ENCODE measurements around the gene ACOT7.
"Not testable (repeated sequence)": the region's sequence is repeated elsewhere in the genome, so short reads cannot be mapped to it uniquely, and the experiment has no call there.

ACOT7 gene
- total RNA-seq, result 7.4 to 8.1 (median 7.8) reads per million in 3 donors

DNA sequence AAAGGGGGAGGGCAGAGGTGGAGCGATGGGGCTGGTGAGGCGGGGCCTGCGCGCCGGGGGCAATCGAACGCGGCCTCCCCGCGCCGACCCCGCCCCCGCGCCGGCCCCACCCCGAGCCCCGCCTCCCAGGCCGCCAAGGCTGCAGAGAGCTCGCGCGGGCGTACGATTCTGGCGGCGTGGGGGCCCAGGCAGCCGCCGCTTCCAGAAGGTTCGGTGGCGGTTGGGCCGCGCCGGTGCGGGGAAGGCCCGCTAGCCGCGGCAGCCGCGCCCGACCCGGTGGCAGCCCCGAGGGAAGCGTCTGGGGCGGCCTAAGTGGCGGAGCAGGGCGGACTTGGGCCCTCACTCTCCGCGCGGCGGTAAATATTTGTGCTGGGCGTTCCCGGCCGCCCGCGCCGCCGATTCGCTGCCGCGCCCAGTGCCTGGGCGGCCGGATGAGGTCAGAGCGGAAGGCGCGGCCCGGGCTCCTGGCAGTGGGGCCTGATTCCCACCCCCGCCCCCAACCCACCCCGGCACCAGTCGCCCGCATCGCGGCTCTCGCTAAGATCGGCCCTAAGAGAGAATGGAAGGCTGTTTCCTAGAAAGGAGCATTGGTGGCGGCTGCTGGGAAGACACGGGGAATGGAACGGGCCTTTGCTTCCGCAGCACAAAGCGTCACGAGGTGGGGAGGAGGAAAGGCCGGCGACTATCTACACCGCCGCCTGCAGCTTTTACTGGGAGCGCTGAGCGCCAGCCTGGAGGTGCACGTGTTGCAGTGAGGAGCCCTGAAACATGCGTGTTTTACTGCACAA lies at the start of gene ACOT7:
Gene ACOT7 (minus strand): TSS at position 368 of the 788 bp plus-strand sequence. CDS start 368 bp downstream, outside the sequence.
- H3K4me3 ChIP-seq (ENCODE audit: insufficient read depth, low read depth, low read length, poor library complexity, severe bottlenecking), result peak within 1 kb of the TSS; percentile 57
- H3K27me3 ChIP-seq (replicated peaks; ENCODE audit: control insufficient read depth, insufficient read depth, low read length, poor library complexity, severe bottlenecking), result no peaks in the 10 kb centered on the region
- peak within 1 kb of the TSS; percentile 78 for H3K27ac ChIP-seq (ENCODE audit: insufficient read depth, low read length, poor library complexity, severe bottlenecking)
- no peaks in the 10 kb centered on the region for H3K36me3 ChIP-seq (ENCODE audit: control insufficient read depth, insufficient read depth, low read length)
- peak; percentile 83 to 86 (median 85) for DNase-seq
- peaks cover 15% of the 10 kb centered on the region for H3K4me1 ChIP-seq (ENCODE audit: control insufficient read depth, insufficient read depth, low read length, poor library complexity, severe bottlenecking)
- H3K9me3 ChIP-seq (ENCODE audit: control insufficient read depth, low read length), result no peaks in the 10 kb centered on the region

DNA sequence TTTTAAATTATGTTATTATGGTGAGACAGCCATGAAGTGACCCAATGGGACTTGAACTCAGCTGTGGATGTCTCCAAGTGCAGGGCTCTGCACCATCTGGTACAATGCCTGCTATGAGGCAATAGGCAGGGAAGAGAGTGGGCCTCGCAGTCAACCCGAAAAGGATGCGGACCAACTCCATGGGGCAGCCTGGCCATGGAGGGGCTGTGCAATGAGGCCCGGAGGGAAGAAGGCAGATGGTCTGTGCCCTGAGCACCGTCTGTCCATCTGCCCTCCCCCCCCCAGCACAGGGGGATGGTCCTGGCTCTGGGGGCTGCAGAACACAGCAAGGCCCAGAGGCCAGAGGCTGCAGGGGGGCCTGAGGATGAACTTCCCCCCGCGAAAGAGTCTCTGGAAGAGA lies 48.0 kb upstream of the ACOT7 start:
- no peak for DNase-seq
- Histone ChIP-seq H3K27ac (ENCODE audit: insufficient read depth, low read length, poor library complexity, severe bottlenecking) (no peak overlapping the region), H3K27me3 (replicated peaks; ENCODE audit: control insufficient read depth, insufficient read depth, low read length, poor library complexity, severe bottlenecking) (no peaks in the 10 kb centered on the region), H3K36me3 (ENCODE audit: control insufficient read depth, insufficient read depth, low read length) (no peaks in the 10 kb centered on the region), H3K9me3 (ENCODE audit: control insufficient read depth, low read length) (no peaks in the 10 kb centered on the region), H3K4me3 (ENCODE audit: insufficient read depth, low read depth, low read length, poor library complexity, severe bottlenecking) (no peak overlapping the region), H3K4me1 (ENCODE audit: control insufficient read depth, insufficient read depth, low read length, poor library complexity, severe bottlenecking) (peaks cover 8% of the 10 kb centered on the region)

GRCh38 chr1:6440198-6441126 lies 46.9 kb upstream of the ACOT7 start:
- H3K4me3 ChIP-seq (ENCODE audit: insufficient read depth, low read depth, low read length, poor library complexity, severe bottlenecking), result no peak overlapping the region
- H3K36me3 ChIP-seq (ENCODE audit: control insufficient read depth, insufficient read depth, low read length), result no peaks in the 10 kb centered on the region
- H3K27ac ChIP-seq (ENCODE audit: insufficient read depth, low read length, poor library complexity, severe bottlenecking), result no peak overlapping the region
- peak; percentile 66 to 78 (median 76) for DNase-seq
- peaks cover 4% of the 10 kb centered on the region for H3K4me1 ChIP-seq (ENCODE audit: control insufficient read depth, insufficient read depth, low read length, poor library complexity, severe bottlenecking)
- H3K9me3 ChIP-seq (ENCODE audit: control insufficient read depth, low read length), result no peaks in the 10 kb centered on the region
- no peaks in the 10 kb centered on the region for H3K27me3 ChIP-seq (replicated peaks; ENCODE audit: control insufficient read depth, insufficient read depth, low read length, poor library complexity, severe bottlenecking)

DNA sequence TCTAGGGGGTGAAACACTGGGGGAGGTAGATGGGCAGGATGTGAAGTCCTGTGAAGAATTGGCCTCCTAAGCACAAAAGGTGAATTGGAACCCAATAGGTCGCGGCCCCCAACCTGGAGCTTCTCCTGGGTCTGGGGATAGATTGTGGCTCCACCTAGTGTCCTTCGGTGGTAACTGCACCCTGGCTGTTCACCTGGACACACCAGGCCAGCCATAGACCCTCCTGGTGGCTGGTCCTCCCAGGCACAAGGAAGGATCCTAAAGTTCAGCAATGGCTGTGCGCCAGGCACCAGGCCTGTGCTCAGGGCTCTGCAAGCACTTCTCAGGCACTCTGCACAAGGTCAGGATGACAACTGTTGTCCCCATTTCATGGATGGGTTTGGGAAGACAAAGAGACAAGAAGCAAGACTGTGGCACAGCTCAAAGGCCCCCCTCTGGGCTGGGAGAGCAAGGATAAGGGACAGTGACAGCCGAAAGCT lies 44.5 kb upstream of the ACOT7 start:
- H3K27me3 ChIP-seq (replicated peaks; ENCODE audit: control insufficient read depth, insufficient read depth, low read length, poor library complexity, severe bottlenecking), result no peaks in the 10 kb centered on the region
- no peaks in the 10 kb centered on the region for H3K9me3 ChIP-seq (ENCODE audit: control insufficient read depth, low read length)
- no peak overlapping the region for H3K4me3 ChIP-seq (ENCODE audit: insufficient read depth, low read depth, low read length, poor library complexity, severe bottlenecking)
- peak; percentile 51 to 67 (median 55) for DNase-seq
- peaks cover 4% of the 10 kb centered on the region for H3K4me1 ChIP-seq (ENCODE audit: control insufficient read depth, insufficient read depth, low read length, poor library complexity, severe bottlenecking)
- no peaks in the 10 kb centered on the region for H3K36me3 ChIP-seq (ENCODE audit: control insufficient read depth, insufficient read depth, low read length)
- H3K27ac ChIP-seq (ENCODE audit: insufficient read depth, low read length, poor library complexity, severe bottlenecking), result no peak overlapping the region

- H3K27me3 ChIP-seq (replicated peaks; ENCODE audit: control insufficient read depth, insufficient read depth, low read length, poor library complexity, severe bottlenecking); H3K9me3 ChIP-seq (ENCODE audit: control insufficient read depth, low read length): not testable (repeated sequence)
Observed at GRCh38 chr1:6437012-6437700, 43.6 kb upstream of the ACOT7 start.

GRCh38 chr1:6436277-6436676 lies 42.7 kb upstream of the ACOT7 start:
- not testable (repeated sequence) for DNase-seq; H3K27ac ChIP-seq (ENCODE audit: insufficient read depth, low read length, poor library complexity, severe bottlenecking); H3K4me1 ChIP-seq (ENCODE audit: control insufficient read depth, insufficient read depth, low read length, poor library complexity, severe bottlenecking); H3K4me3 ChIP-seq (ENCODE audit: insufficient read depth, low read depth, low read length, poor library complexity, severe bottlenecking); H3K36me3 ChIP-seq (ENCODE audit: control insufficient read depth, insufficient read depth, low read length); H3K9me3 ChIP-seq (ENCODE audit: control insufficient read depth, low read length); H3K27me3 ChIP-seq (replicated peaks; ENCODE audit: control insufficient read depth, insufficient read depth, low read length, poor library complexity, severe bottlenecking)

More at GRCh38 chr1:6437012-6437700, 43.6 kb upstream of the ACOT7 start:
- not testable (repeated sequence) for H3K27ac ChIP-seq (ENCODE audit: insufficient read depth, low read length, poor library complexity, severe bottlenecking); DNase-seq; H3K4me3 ChIP-seq (ENCODE audit: insufficient read depth, low read depth, low read length, poor library complexity, severe bottlenecking); H3K36me3 ChIP-seq (ENCODE audit: control insufficient read depth, insufficient read depth, low read length); H3K4me1 ChIP-seq (ENCODE audit: control insufficient read depth, insufficient read depth, low read length, poor library complexity, severe bottlenecking)

DNA sequence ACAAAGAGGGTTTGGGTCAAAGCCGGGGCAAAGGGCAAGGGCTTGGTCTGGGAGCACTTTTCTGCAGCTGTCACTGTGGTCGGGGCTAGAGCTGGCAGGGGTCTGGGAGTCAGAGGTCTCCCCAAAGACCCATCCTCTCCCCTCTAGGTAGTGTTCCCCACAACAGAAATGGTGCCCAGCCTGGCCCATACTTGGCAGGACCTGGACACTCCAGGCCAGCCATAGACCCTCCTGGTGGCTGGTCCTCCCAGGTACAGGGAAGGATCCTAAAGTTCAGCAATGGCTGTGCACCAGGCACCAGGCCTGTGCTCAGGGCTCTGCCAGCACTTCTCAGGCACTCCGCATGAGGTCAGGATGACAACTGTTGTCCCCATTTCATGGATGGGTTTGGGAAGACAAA lies 42.0 kb upstream of the ACOT7 start:
- Histone ChIP-seq H3K4me1 (ENCODE audit: control insufficient read depth, insufficient read depth, low read length, poor library complexity, severe bottlenecking) (peaks cover 4% of the 10 kb centered on the region), H3K4me3 (ENCODE audit: insufficient read depth, low read depth, low read length, poor library complexity, severe bottlenecking) (no peak overlapping the region)

DNA sequence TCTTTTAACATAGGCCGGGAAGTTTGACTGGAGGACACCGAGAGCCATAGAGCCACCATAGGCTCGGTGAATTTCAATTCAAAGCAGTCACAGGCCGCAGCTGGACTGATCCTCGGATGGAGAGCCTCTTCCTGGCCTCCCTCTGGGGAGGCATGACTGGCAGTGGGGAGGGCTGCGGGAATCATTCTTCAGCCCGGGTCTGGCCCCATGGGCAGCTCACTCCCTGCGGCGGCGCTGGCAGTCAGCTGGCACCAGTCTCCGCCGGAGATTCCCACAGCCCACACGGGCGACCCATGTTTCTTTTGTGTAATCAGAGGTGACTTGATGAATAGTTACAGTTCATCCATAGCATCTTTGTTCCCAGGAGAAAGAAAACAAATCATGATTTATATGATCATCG lies 41.6 kb upstream of the ACOT7 start:
- no peak for DNase-seq
- no peaks in the 10 kb centered on the region for H3K36me3 ChIP-seq (ENCODE audit: control insufficient read depth, insufficient read depth, low read length)

More for the DNA sequence above, 42.0 kb upstream of the ACOT7 start:
- no peaks in the 10 kb centered on the region for H3K36me3 ChIP-seq (ENCODE audit: control insufficient read depth, insufficient read depth, low read length)
- H3K27me3 ChIP-seq (replicated peaks; ENCODE audit: control insufficient read depth, insufficient read depth, low read length, poor library complexity, severe bottlenecking), result no peaks in the 10 kb centered on the region
- DNase-seq, result no peak
- H3K27ac ChIP-seq (ENCODE audit: insufficient read depth, low read length, poor library complexity, severe bottlenecking), result no peak overlapping the region
- H3K9me3 ChIP-seq (ENCODE audit: control insufficient read depth, low read length), result no peaks in the 10 kb centered on the region

GRCh38 chr1:6434186-6434585 lies 40.6 kb upstream of the ACOT7 start:
- Histone ChIP-seq H3K4me3 (ENCODE audit: insufficient read depth, low read depth, low read length, poor library complexity, severe bottlenecking) (no peak overlapping the region), H3K27me3 (replicated peaks; ENCODE audit: control insufficient read depth, insufficient read depth, low read length, poor library complexity, severe bottlenecking) (no peaks in the 10 kb centered on the region), H3K4me1 (ENCODE audit: control insufficient read depth, insufficient read depth, low read length, poor library complexity, severe bottlenecking) (no peaks in the 10 kb centered on the region), H3K9me3 (ENCODE audit: control insufficient read depth, low read length) (no peaks in the 10 kb centered on the region), H3K36me3 (ENCODE audit: control insufficient read depth, insufficient read depth, low read length) (no peaks in the 10 kb centered on the region), H3K27ac (ENCODE audit: insufficient read depth, low read length, poor library complexity, severe bottlenecking) (no peak overlapping the region)
- no peak for DNase-seq

More for the DNA sequence above, 41.6 kb upstream of the ACOT7 start:
- Histone ChIP-seq H3K9me3 (ENCODE audit: control insufficient read depth, low read length) (no peaks in the 10 kb centered on the region), H3K4me3 (ENCODE audit: insufficient read depth, low read depth, low read length, poor library complexity, severe bottlenecking) (no peak overlapping the region), H3K27me3 (replicated peaks; ENCODE audit: control insufficient read depth, insufficient read depth, low read length, poor library complexity, severe bottlenecking) (no peaks in the 10 kb centered on the region), H3K4me1 (ENCODE audit: control insufficient read depth, insufficient read depth, low read length, poor library complexity, severe bottlenecking) (peaks cover 3% of the 10 kb centered on the region), H3K27ac (ENCODE audit: insufficient read depth, low read length, poor library complexity, severe bottlenecking) (no peak overlapping the region)
